Measurements from ENCODE around the gene IFT81. TPM values are rescaled to one million over a fixed set of nuclear protein-coding genes. Genes with fewer than 3 reads are reported as not detected.

Gene IFT81
- polyA plus RNA-seq, 1 donor, result 12.6 TPM

DNA sequence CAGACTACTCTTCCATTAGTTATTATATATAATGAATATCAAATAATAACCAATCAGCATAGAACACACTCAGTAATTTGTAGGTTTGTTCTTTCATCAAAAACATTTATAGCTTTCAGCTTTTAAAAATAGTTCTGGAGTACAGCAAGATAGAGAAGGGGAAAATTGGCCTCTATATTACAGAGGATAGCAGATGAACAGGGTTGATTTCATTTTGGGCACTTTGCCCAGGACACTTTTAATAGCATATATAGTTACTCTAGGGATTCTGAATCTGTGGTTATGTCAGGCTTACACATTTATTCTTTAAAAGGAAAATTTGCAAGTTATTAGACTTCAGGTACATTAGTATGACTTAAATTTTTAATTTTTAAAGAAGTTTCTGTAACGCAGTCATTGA, 52.6 kb downstream of the IFT81 start:
- WGBS (ENCODE audit: insufficient coverage, low lambda C conversion rate), result 100% methylated on average over 1 of the region's 1 CpG
- DNase-seq, result peak; percentile 7 to 30
- no peak overlapping the region for H3K27ac ChIP-seq (ENCODE audit: low read length)
- no peak overlapping the region for H3K4me3 ChIP-seq (ENCODE audit: low read length)
- H3K9me3 ChIP-seq (ENCODE audit: control insufficient read depth, low read depth, low read length), result peaks cover 4% of the 10 kb centered on the region
- H3K27me3 ChIP-seq (ENCODE audit: control insufficient read depth, insufficient read depth, low read length), result no peaks in the 10 kb centered on the region
- no peaks in the 10 kb centered on the region for H3K4me1 ChIP-seq (ENCODE audit: control insufficient read depth, insufficient read depth, low read length)
- H3K36me3 ChIP-seq (ENCODE audit: control insufficient read depth, insufficient read depth, low read length), result no peaks in the 10 kb centered on the region

DNA sequence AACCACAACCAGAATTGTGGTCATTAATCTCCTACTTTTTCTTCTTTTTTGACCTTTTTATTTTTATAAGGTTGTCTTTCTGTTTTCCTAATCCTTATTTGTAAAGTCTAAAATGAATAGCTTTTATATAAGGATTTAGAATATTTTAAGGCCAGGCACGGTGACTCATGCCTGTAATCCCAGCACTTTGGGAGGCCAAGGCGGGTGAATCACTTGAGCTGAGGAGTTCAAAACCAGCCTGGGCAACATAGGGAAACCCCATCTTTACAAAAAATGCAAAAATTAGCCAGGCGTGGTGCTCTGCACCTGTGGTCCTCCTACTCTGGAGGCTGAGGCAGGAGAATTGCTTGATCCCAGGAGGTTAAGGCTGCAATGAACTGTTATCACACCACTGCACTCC, 55.1 kb downstream of the IFT81 start:
- DNase-seq, result no peak
- H3K27ac ChIP-seq (ENCODE audit: low read length), result no peak overlapping the region
- H3K4me3 ChIP-seq (ENCODE audit: low read length), result no peak overlapping the region
- no CpG with 5 or more reads among the region's 3 CpGs for WGBS (ENCODE audit: insufficient coverage, low lambda C conversion rate)
- H3K9me3 ChIP-seq (ENCODE audit: control insufficient read depth, low read depth, low read length), result no peaks in the 10 kb centered on the region
- H3K36me3 ChIP-seq (ENCODE audit: control insufficient read depth, insufficient read depth, low read length), result peaks cover 7% of the 10 kb centered on the region
- H3K4me1 ChIP-seq (ENCODE audit: control insufficient read depth, insufficient read depth, low read length), result no peaks in the 10 kb centered on the region
- H3K27me3 ChIP-seq (ENCODE audit: control insufficient read depth, insufficient read depth, low read length), result no peaks in the 10 kb centered on the region

- H3K27ac ChIP-seq (ENCODE audit: low read length), result no peak overlapping the region
- no CpG with 5 or more reads among the region's 1 CpG for WGBS (ENCODE audit: insufficient coverage, low lambda C conversion rate)
- no peak for DNase-seq
Measured at GRCh38 chr12:110180591-110181005, 56.4 kb downstream of the IFT81 start.

GRCh38 chr12:110182281-110182680, 58.1 kb downstream of the IFT81 start:
- Histone ChIP-seq H3K27ac (ENCODE audit: low read length) (no peak overlapping the region), H3K4me3 (ENCODE audit: low read length) (no peak overlapping the region), H3K4me1 (ENCODE audit: control insufficient read depth, insufficient read depth, low read length) (no peaks in the 10 kb centered on the region), H3K36me3 (ENCODE audit: control insufficient read depth, insufficient read depth, low read length) (peaks cover 7% of the 10 kb centered on the region), H3K9me3 (ENCODE audit: control insufficient read depth, low read depth, low read length) (peaks cover 13% of the 10 kb centered on the region), H3K27me3 (ENCODE audit: control insufficient read depth, insufficient read depth, low read length) (no peaks in the 10 kb centered on the region)
- DNase-seq, result no peak
- no CpG with 5 or more reads among the region's 1 CpG for WGBS (ENCODE audit: insufficient coverage, low lambda C conversion rate)

More at GRCh38 chr12:110180591-110181005, 56.4 kb downstream of the IFT81 start:
- Histone ChIP-seq H3K4me1 (ENCODE audit: control insufficient read depth, insufficient read depth, low read length) (no peaks in the 10 kb centered on the region), H3K4me3 (ENCODE audit: low read length) (no peak overlapping the region), H3K27me3 (ENCODE audit: control insufficient read depth, insufficient read depth, low read length) (no peaks in the 10 kb centered on the region), H3K9me3 (ENCODE audit: control insufficient read depth, low read depth, low read length) (peaks cover 2% of the 10 kb centered on the region), H3K36me3 (ENCODE audit: control insufficient read depth, insufficient read depth, low read length) (peaks cover 7% of the 10 kb centered on the region)

DNA sequence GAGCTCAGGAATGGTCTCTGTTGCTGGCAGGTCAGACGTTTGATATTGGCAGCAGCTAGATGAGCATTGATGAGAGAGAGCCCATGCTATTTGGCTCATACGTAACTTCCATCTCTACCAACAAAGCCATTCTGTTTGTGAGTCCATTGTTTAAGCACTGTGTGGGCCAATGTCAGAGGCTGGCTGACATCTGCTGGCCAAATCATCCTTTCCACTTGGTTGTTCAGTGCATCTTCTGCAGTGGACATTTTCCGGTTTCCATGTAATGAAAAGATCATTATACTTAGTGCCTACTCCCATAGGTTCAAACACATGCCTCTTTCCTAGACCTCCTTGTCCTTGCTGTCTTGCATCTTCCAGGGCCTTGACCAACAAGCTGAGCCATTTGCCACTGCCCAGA, 59.2 kb downstream of the IFT81 start:
- peaks cover 7% of the 10 kb centered on the region for H3K36me3 ChIP-seq (ENCODE audit: control insufficient read depth, insufficient read depth, low read length)
- no peaks in the 10 kb centered on the region for H3K27me3 ChIP-seq (ENCODE audit: control insufficient read depth, insufficient read depth, low read length)
- H3K27ac ChIP-seq (ENCODE audit: low read length), result no peak overlapping the region
- H3K4me3 ChIP-seq (ENCODE audit: low read length), result no peak overlapping the region
- WGBS (ENCODE audit: insufficient coverage, low lambda C conversion rate), result 100% methylated on average over 1 of the region's 3 CpGs
- H3K9me3 ChIP-seq (ENCODE audit: control insufficient read depth, low read depth, low read length), result peaks cover 13% of the 10 kb centered on the region
- no peak for DNase-seq
- no peaks in the 10 kb centered on the region for H3K4me1 ChIP-seq (ENCODE audit: control insufficient read depth, insufficient read depth, low read length)

GRCh38 chr12:110185626-110186025, 61.5 kb downstream of the IFT81 start:
- peaks cover 13% of the 10 kb centered on the region for H3K9me3 ChIP-seq (ENCODE audit: control insufficient read depth, low read depth, low read length)
- no CpG with 5 or more reads among the region's 2 CpGs for WGBS (ENCODE audit: insufficient coverage, low lambda C conversion rate)
- DNase-seq, result no peak
- no peaks in the 10 kb centered on the region for H3K4me1 ChIP-seq (ENCODE audit: control insufficient read depth, insufficient read depth, low read length)
- H3K4me3 ChIP-seq (ENCODE audit: low read length), result no peak overlapping the region
- H3K27ac ChIP-seq (ENCODE audit: low read length), result no peak overlapping the region
- H3K36me3 ChIP-seq (ENCODE audit: control insufficient read depth, insufficient read depth, low read length), result peaks cover 7% of the 10 kb centered on the region
- no peaks in the 10 kb centered on the region for H3K27me3 ChIP-seq (ENCODE audit: control insufficient read depth, insufficient read depth, low read length)

DNA sequence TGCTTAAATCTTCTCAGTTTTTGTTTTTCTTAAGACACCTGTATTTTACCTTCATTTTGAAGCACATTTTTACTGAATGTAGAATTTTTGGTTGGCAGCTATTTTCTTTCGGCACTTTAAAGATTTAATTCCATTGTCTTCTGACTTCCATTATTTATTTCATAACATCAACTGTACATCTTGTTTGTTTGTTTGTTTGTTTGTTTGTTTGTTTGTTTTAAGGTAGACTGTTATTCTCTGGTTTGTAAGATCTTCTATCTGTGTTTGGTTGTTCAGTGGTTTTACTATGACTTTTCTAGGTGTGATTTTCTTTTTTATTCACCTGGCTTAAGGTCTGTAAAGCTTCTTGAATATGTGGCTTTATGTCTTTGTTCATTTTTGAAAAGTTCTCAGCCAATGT, 61.9 kb downstream of the IFT81 start:
- Histone ChIP-seq H3K27ac (ENCODE audit: low read length) (no peak overlapping the region), H3K4me1 (ENCODE audit: control insufficient read depth, insufficient read depth, low read length) (no peaks in the 10 kb centered on the region), H3K27me3 (ENCODE audit: control insufficient read depth, insufficient read depth, low read length) (no peaks in the 10 kb centered on the region), H3K36me3 (ENCODE audit: control insufficient read depth, insufficient read depth, low read length) (peaks cover 7% of the 10 kb centered on the region), H3K4me3 (ENCODE audit: low read length) (no peak overlapping the region), H3K9me3 (ENCODE audit: control insufficient read depth, low read depth, low read length) (peaks cover 13% of the 10 kb centered on the region)
- 100% methylated on average over 1 of the region's 1 CpG for WGBS (ENCODE audit: insufficient coverage, low lambda C conversion rate)
- no peak for DNase-seq

DNA sequence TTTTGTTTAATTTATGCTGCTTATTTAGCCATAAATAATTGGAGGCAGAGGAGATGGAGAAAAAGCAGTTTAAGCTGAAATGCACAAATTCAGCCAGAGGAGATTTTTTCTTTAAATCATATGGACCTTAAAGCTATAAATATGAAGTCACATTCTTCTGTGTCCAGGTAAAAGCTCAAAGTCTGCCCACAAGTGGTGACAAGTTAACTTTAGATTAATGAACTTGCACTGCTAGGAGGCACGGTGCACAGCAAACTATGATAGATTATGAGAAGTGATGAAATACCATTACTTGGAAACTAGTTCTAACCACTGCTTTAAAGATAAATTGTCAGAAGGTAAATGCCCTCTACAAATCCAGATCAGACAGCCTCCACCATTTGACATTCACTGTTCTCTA, 69.0 kb downstream of the IFT81 start:
- peaks cover 5% of the 10 kb centered on the region for H3K4me1 ChIP-seq (ENCODE audit: control insufficient read depth, insufficient read depth, low read length)
- no peaks in the 10 kb centered on the region for H3K27me3 ChIP-seq (ENCODE audit: control insufficient read depth, insufficient read depth, low read length)
- H3K36me3 ChIP-seq (ENCODE audit: control insufficient read depth, insufficient read depth, low read length), result peaks cover 2% of the 10 kb centered on the region
- no peaks in the 10 kb centered on the region for H3K9me3 ChIP-seq (ENCODE audit: control insufficient read depth, low read depth, low read length)
- H3K27ac ChIP-seq (ENCODE audit: low read length), result peak overlapping the region; percentile 67
- DNase-seq, result peak; percentile 73 to 85
- no CpG with 5 or more reads among the region's 1 CpG for WGBS (ENCODE audit: insufficient coverage, low lambda C conversion rate)
- no peak overlapping the region for H3K4me3 ChIP-seq (ENCODE audit: low read length)

DNA sequence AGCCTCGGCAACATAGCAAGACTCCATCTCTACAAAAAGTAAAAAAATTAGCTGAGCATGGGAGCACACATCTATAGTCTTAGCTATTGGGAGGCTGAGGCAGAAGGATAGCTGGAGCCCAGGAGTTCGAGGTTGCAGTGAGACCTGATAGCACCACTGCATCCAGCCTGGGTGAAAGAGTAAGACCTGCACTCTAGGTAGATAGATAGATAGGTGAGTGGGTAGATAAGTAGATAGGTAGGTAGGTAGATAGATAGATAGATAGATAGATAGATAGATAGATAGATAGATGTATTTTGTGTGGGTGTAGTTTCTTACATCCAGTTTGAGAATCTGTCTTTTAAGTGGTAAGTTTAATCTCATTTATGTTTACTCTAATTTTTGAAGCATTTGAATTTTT, 72.8 kb downstream of the IFT81 start:
- no peaks in the 10 kb centered on the region for H3K9me3 ChIP-seq (ENCODE audit: control insufficient read depth, low read depth, low read length)
- no peaks in the 10 kb centered on the region for H3K36me3 ChIP-seq (ENCODE audit: control insufficient read depth, insufficient read depth, low read length)
- H3K4me1 ChIP-seq (ENCODE audit: control insufficient read depth, insufficient read depth, low read length), result peaks cover 9% of the 10 kb centered on the region
- no peak overlapping the region for H3K27ac ChIP-seq (ENCODE audit: low read length)
- WGBS (ENCODE audit: insufficient coverage, low lambda C conversion rate), result no CpG with 5 or more reads among the region's 2 CpGs
- DNase-seq, result no peak
- H3K4me3 ChIP-seq (ENCODE audit: low read length), result no peak overlapping the region
- no peaks in the 10 kb centered on the region for H3K27me3 ChIP-seq (ENCODE audit: control insufficient read depth, insufficient read depth, low read length)

DNA sequence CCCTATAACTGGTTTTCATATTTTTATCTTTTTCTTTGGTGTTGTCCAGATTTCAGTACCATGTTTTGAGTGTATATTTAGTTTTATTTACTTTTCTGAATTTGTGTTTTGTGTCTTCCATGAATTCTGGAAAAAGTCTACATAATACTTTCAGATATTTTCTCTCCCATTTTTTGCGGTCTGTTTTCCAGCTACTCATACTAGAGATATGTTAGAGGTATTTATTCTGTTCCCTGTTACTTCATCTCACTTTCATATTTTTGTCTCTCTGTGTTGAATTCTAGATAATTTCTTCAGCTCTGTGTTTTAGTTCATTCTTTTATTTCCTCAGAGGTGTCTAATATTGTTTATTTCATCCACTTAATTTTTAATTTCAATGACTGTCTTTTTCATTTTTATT, 74.2 kb downstream of the IFT81 start:
- no peaks in the 10 kb centered on the region for H3K27me3 ChIP-seq (ENCODE audit: control insufficient read depth, insufficient read depth, low read length)
- 100% methylated on average over 1 of the region's 1 CpG for WGBS (ENCODE audit: insufficient coverage, low lambda C conversion rate)
- no peak for DNase-seq
- no peak overlapping the region for H3K4me3 ChIP-seq (ENCODE audit: low read length)
- H3K36me3 ChIP-seq (ENCODE audit: control insufficient read depth, insufficient read depth, low read length), result peaks cover 2% of the 10 kb centered on the region
- peaks cover 8% of the 10 kb centered on the region for H3K4me1 ChIP-seq (ENCODE audit: control insufficient read depth, insufficient read depth, low read length)
- no peaks in the 10 kb centered on the region for H3K9me3 ChIP-seq (ENCODE audit: control insufficient read depth, low read depth, low read length)
- no peak overlapping the region for H3K27ac ChIP-seq (ENCODE audit: low read length)

DNA sequence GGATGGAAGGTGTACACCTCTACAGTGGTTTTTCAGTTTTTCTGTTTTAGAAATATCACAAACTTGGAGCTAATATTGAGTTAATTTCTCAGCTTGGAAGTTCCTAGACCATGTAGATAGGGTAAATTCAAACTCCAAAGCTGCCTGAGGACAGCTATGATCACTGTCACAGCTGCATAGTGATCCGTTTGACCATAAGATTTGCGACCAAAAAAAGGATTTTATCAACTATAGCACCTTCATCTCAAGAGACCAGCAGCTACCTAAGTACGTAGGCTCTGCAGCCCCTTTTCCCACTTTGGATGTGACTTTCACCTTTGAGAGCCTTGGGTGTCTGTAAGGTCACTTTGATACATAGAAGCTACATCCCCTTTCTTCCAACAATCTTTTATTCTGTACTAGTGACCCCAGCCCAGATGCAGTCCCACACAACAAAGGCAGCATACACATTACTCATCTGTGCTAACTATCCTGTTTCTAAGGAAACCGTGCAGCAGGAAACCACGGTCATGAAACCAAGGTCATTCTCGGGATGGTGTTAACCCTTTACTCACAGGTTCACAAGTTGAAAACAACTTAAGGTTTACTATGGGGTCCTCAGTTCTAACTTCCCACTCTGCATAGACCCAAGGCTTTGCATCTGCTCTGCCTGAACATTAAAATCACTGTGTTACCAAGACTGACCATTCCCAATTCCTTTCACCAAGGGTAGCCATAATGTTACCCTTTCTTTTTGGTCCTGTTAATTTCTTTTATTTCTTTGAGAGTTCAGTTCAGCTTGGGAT, 75.4 kb downstream of the IFT81 start:
- DNase-seq, result peak; percentile 13 to 31
- no CpG with 5 or more reads among the region's 6 CpGs for WGBS (ENCODE audit: insufficient coverage, low lambda C conversion rate)

More for the DNA sequence above, 75.4 kb downstream of the IFT81 start:
- no peak overlapping the region for H3K27ac ChIP-seq (ENCODE audit: low read length)
- no peak overlapping the region for H3K4me3 ChIP-seq (ENCODE audit: low read length)
- peaks cover 4% of the 10 kb centered on the region for H3K4me1 ChIP-seq (ENCODE audit: control insufficient read depth, insufficient read depth, low read length)
- no peaks in the 10 kb centered on the region for H3K9me3 ChIP-seq (ENCODE audit: control insufficient read depth, low read depth, low read length)
- peaks cover 12% of the 10 kb centered on the region for H3K36me3 ChIP-seq (ENCODE audit: control insufficient read depth, insufficient read depth, low read length)
- no peaks in the 10 kb centered on the region for H3K27me3 ChIP-seq (ENCODE audit: control insufficient read depth, insufficient read depth, low read length)
